Mucosa of stomach (tissue), 1 donor: ENCODE results near the gene KANSL1L.
A peak's percentile ranks its signal among the peaks of the same experiment; 100 is the strongest.
"Not testable (repeated sequence)": the region's sequence is repeated elsewhere in the genome, so short reads cannot be mapped to it uniquely, and the experiment has no call there.

Experiments used
- H3K27me3 ChIP-seq: one replicate; pipeline ENCODE4 v1.7.0; 2013; ENCODE audit warnings: mild to moderate bottlenecking, low read length; ENCODE audit not compliant: control insufficient read depth, insufficient read depth
- H3K36me3 ChIP-seq: one replicate; pipeline ENCODE4 v1.7.0; 2013; ENCODE audit warnings: low read length; ENCODE audit not compliant: control insufficient read depth, insufficient read depth
- H3K4me1 ChIP-seq: one replicate; pipeline ENCODE4 v1.7.0; 2013; ENCODE audit warnings: mild to moderate bottlenecking, low read length; ENCODE audit not compliant: control insufficient read depth, insufficient read depth
- H3K4me3 ChIP-seq: one replicate; pipeline ENCODE4 v1.7.0; 2013; ENCODE audit warnings: low read length
- H3K9ac ChIP-seq: one replicate; pipeline ENCODE4 v1.7.0; 2013; ENCODE audit warnings: mild to moderate bottlenecking, low read length, moderate library complexity
- H3K9me3 ChIP-seq: one replicate; pipeline ENCODE4 v1.7.0; 2013; ENCODE audit warnings: mild to moderate bottlenecking, low read length, moderate library complexity; ENCODE audit not compliant: control insufficient read depth
- donor health status: Pancreatic carcinoma.

The KANSL1L gene

GRCh38 chr2:210189452-210190138 is 18.4 kb upstream of the KANSL1L start:
- H3K9me3 ChIP-seq, result no peaks in the 10 kb centered on the region
- no peaks in the 10 kb centered on the region for H3K27me3 ChIP-seq
- H3K4me1 ChIP-seq, result peaks cover 5% of the 10 kb centered on the region
- H3K36me3 ChIP-seq, result no peaks in the 10 kb centered on the region
- H3K4me3 ChIP-seq, result no peak overlapping the region
- no peak overlapping the region for H3K9ac ChIP-seq

- H3K4me3 ChIP-seq, result no peak overlapping the region
- no peaks in the 10 kb centered on the region for H3K27me3 ChIP-seq
- H3K9ac ChIP-seq, result no peak overlapping the region
- no peaks in the 10 kb centered on the region for H3K36me3 ChIP-seq
- peaks cover 5% of the 10 kb centered on the region for H3K4me1 ChIP-seq
- H3K9me3 ChIP-seq, result no peaks in the 10 kb centered on the region
Observed at GRCh38 chr2:210188755-210189154, 17.5 kb upstream of the KANSL1L start.

GRCh38 chr2:210188190-210188589 is 17.0 kb upstream of the KANSL1L start:
- Histone ChIP-seq H3K9me3 (no peaks in the 10 kb centered on the region), H3K9ac (no peak overlapping the region), H3K27me3 (no peaks in the 10 kb centered on the region), H3K4me1 (peaks cover 5% of the 10 kb centered on the region), H3K36me3 (no peaks in the 10 kb centered on the region), H3K4me3 (no peak overlapping the region)

- H3K4me1 ChIP-seq, result peaks cover 27% of the 10 kb centered on the region
- H3K9ac ChIP-seq, H3K36me3 ChIP-seq, H3K9me3 ChIP-seq, H3K27me3 ChIP-seq, H3K4me3 ChIP-seq: not testable (repeated sequence)
Observed at GRCh38 chr2:210183936-210184335, 12.7 kb upstream of the KANSL1L start.

GRCh38 chr2:210181606-210182088 is 10.4 kb upstream of the KANSL1L start:
- H3K4me3 ChIP-seq, H3K9me3 ChIP-seq, H3K36me3 ChIP-seq, H3K27me3 ChIP-seq, H3K9ac ChIP-seq: not testable (repeated sequence)
- peaks cover 22% of the 10 kb centered on the region for H3K4me1 ChIP-seq

GRCh38 chr2:210181033-210181605 is 9.9 kb upstream of the KANSL1L start:
- peaks cover 22% of the 10 kb centered on the region for H3K4me1 ChIP-seq
- H3K9me3 ChIP-seq, H3K36me3 ChIP-seq, H3K9ac ChIP-seq, H3K4me3 ChIP-seq, H3K27me3 ChIP-seq: not testable (repeated sequence)

GRCh38 chr2:210180477-210180876 is 9.3 kb upstream of the KANSL1L start:
- Histone ChIP-seq H3K4me3 (no peak overlapping the region), H3K4me1 (peaks cover 22% of the 10 kb centered on the region), H3K27me3 (no peaks in the 10 kb centered on the region), H3K9me3 (no peaks in the 10 kb centered on the region), H3K36me3 (no peaks in the 10 kb centered on the region), H3K9ac (no peak overlapping the region)

GRCh38 chr2:210179351-210179990 is 8.3 kb upstream of the KANSL1L start:
- H3K4me1 ChIP-seq, result peaks cover 22% of the 10 kb centered on the region
- no peaks in the 10 kb centered on the region for H3K27me3 ChIP-seq
- no peaks in the 10 kb centered on the region for H3K9me3 ChIP-seq
- no peak overlapping the region for H3K4me3 ChIP-seq
- H3K9ac ChIP-seq, result no peak overlapping the region
- no peaks in the 10 kb centered on the region for H3K36me3 ChIP-seq

- Histone ChIP-seq H3K9ac (no peak overlapping the region), H3K36me3 (no peaks in the 10 kb centered on the region), H3K4me3 (no peak overlapping the region), H3K4me1 (peaks cover 22% of the 10 kb centered on the region), H3K27me3 (no peaks in the 10 kb centered on the region), H3K9me3 (no peaks in the 10 kb centered on the region)
Observed at GRCh38 chr2:210177769-210178168, 6.6 kb upstream of the KANSL1L start.

GRCh38 chr2:210177115-210177514 is 5.9 kb upstream of the KANSL1L start:
- not testable (repeated sequence) for H3K9ac ChIP-seq, H3K4me3 ChIP-seq, H3K27me3 ChIP-seq, H3K36me3 ChIP-seq, H3K9me3 ChIP-seq
- peaks cover 28% of the 10 kb centered on the region for H3K4me1 ChIP-seq

GRCh38 chr2:210174086-210174485 is 2.9 kb upstream of the KANSL1L start:
- no peaks in the 10 kb centered on the region for H3K9me3 ChIP-seq
- H3K4me3 ChIP-seq, result no peak overlapping the region
- H3K27me3 ChIP-seq, result no peaks in the 10 kb centered on the region
- no peaks in the 10 kb centered on the region for H3K36me3 ChIP-seq
- H3K9ac ChIP-seq, result no peak overlapping the region
- peaks cover 6% of the 10 kb centered on the region for H3K4me1 ChIP-seq

- H3K36me3 ChIP-seq, result no peaks in the 10 kb centered on the region
- peak overlapping the region; percentile 57 for H3K4me3 ChIP-seq
- H3K4me1 ChIP-seq, result peaks cover 15% of the 10 kb centered on the region
- no peaks in the 10 kb centered on the region for H3K27me3 ChIP-seq
- H3K9me3 ChIP-seq, result no peaks in the 10 kb centered on the region
- H3K9ac ChIP-seq, result peak overlapping the region; percentile 86
Observed at GRCh38 chr2:210172219-210172575, 988 bp upstream of the KANSL1L start.
